K562 (cell line): Measurements from ENCODE around the gene SRSF11. TPM values are rescaled to one million over a fixed set of nuclear protein-coding genes. Genes with fewer than 3 reads are reported as not detected.

Experiments used
- ATAC-seq: fragments of 200-7000 bp; cut with Tn5 transposase; 3 replicates; pipeline ENCODE4 v1.9.1; 2020; ENCODE audit warnings: moderate library complexity
- BruUV-seq: library from RNA; stranded (reverse); fragments of 400-500 nt; replicated peaks from 2 replicates; lab custom pipeline; 2021; lab: Mats Ljungman, UMichigan
- CTCF ChIA-PET: fragments of 300-600 bp; formaldehyde crosslinking; extraction: SDS; loops from one replicate; lab custom pipeline; 2021; ENCODE audit warnings: low intra/inter-chr PET ratio; lab: Yijun Ruan, JAX
- POLR2A ChIA-PET: fragments of 300-600, 350-650 bp; sonication (Branson Sonifier 250); formaldehyde crosslinking; extraction: SDS; loops from one replicate; lab custom pipeline; 2021; ENCODE audit warnings: antibody characterized with exemption, inconsistent platforms; lab: Yijun Ruan, JAX
- DNase-seq, 4 experiments: peaks; one replicate each; pipeline versions ENCODE4 v3.0.0 to v3.0.0-alpha.2; 2011 to 2018; ENCODE audit warnings: low spot score in 3 of 4, mixed read lengths in 3 of 4; ENCODE audit errors: extremely low read depth in 1 of 4
- FAIRE-seq: peaks from 2 replicates; lab custom pipeline; 2011; peaks lifted over from hg19 to GRCh38; lab: Jason Lieb, UNC
- H2AFZ ChIP-seq: 2 replicates; pipeline ENCODE4 v1.6.0; 2011; ENCODE audit warnings: low read depth, low read length, control low read depth, inconsistent platforms
- H3K27ac ChIP-seq: fragments of 200-600 bp; 3 replicates; pipeline ENCODE4 v1.8.0; 2011; ENCODE audit warnings: low read depth, mild to moderate bottlenecking, control low read depth, inconsistent platforms, low read length, moderate library complexity, mixed read lengths; ENCODE audit errors: extremely low read depth
- H3K27me3 ChIP-seq, 2 experiments: fragments of 300-600 bp in 1 of 2; 2 replicates in 1 of 2; 3 replicates in 1 of 2; pipeline versions ENCODE4 v1.6.0 to v1.8.0; 2011; ENCODE audit warnings: inconsistent platforms in 2 of 2, low read length in 2 of 2, mild to moderate bottlenecking in 1 of 2, mixed read lengths in 1 of 2, moderate library complexity in 1 of 2; ENCODE audit not compliant: control insufficient read depth in 2 of 2, insufficient read depth in 2 of 2
- H3K36me3 ChIP-seq: fragments of 300-600 bp; 3 replicates; pipeline ENCODE4 v1.8.0; 2011; ENCODE audit warnings: mild to moderate bottlenecking, low read length, inconsistent platforms; ENCODE audit not compliant: control insufficient read depth, insufficient read depth
- H3K4me1 ChIP-seq, 2 experiments: fragments of 200-600 bp in 1 of 2; replicated peaks in 1 of 2; 2 replicates in 1 of 2; 3 replicates in 1 of 2; pipeline versions ENCODE4 v1.5.1 to v1.8.0; 2011; ENCODE audit warnings: inconsistent platforms in 2 of 2, low read length in 2 of 2, mild to moderate bottlenecking in 1 of 2, mixed read lengths in 1 of 2, moderate library complexity in 1 of 2; ENCODE audit not compliant: control insufficient read depth in 2 of 2, insufficient read depth in 2 of 2
- H3K4me2 ChIP-seq: 2 replicates; pipeline ENCODE4 v1.6.1; 2011; ENCODE audit warnings: low read length, control low read depth, inconsistent platforms, mixed read lengths; ENCODE audit not compliant: insufficient read depth
- H3K4me3 ChIP-seq: fragments of 200-600 bp; sonication (generic), shearing (Covaris generic); 2 replicates; pipeline ENCODE4 v1.5.1; 2016; ENCODE audit warnings: control low read depth, inconsistent platforms
- H3K79me2 ChIP-seq: fragments of 200-600 bp; 3 replicates; pipeline ENCODE4 v1.8.0; 2011; ENCODE audit warnings: low read length, inconsistent platforms; ENCODE audit not compliant: control insufficient read depth, insufficient read depth
- H3K9ac ChIP-seq, 2 experiments: 2 replicates each; pipeline versions ENCODE4 v1.6.0 to v1.6.1; 2011; ENCODE audit warnings: low read depth in 2 of 2, low read length in 2 of 2, control low read depth in 1 of 2, inconsistent platforms in 1 of 2, mild to moderate bottlenecking in 1 of 2, mixed read lengths in 1 of 2; ENCODE audit not compliant: insufficient read depth in 1 of 2
- H3K9me1 ChIP-seq: one replicate; pipeline ENCODE4 v1.6.0; 2011; ENCODE audit warnings: inconsistent platforms, mild to moderate bottlenecking, low read length, moderate library complexity; ENCODE audit not compliant: control insufficient read depth, insufficient read depth
- H3K9me3 ChIP-seq: replicated peaks from 2 replicates; pipeline ENCODE4 v1.5.1; 2011; ENCODE audit warnings: low read depth, low read length, inconsistent platforms; ENCODE audit not compliant: control insufficient read depth, insufficient read depth
- H4K20me1 ChIP-seq: replicated peaks from 2 replicates; pipeline ENCODE4 v1.6.1; 2011; ENCODE audit warnings: low read length, inconsistent platforms, mixed read lengths; ENCODE audit not compliant: control insufficient read depth, insufficient read depth
- ATF3 ChIP-seq, 2 experiments: fragments of 450-650 bp in 1 of 2; sonication (generic) in 1 of 2; formaldehyde crosslinking in 1 of 2; IDR thresholded peaks in 1 of 2; conservative IDR thresholded peaks in 1 of 2; 2 replicates each; pipeline versions ENCODE4 v1.6.1 to v1.8.1; 2016 to 2023; ENCODE audit warnings: mild to moderate bottlenecking in 2 of 2, moderate library complexity in 2 of 2, inconsistent platforms in 1 of 2, missing genetic modification reagents in 1 of 2
- BMI1 ChIP-seq: fragments of 150-350 bp; IDR thresholded peaks from 2 replicates; pipeline ENCODE4 v1.6.1; 2014; ENCODE audit warnings: low read length
- CHCHD3 ChIP-seq: fragments of 250-450 bp; sonication (Bioruptor Pico); IDR thresholded peaks from 2 replicates; pipeline ENCODE4 v2.1.2; 2022; ENCODE audit warnings: mild to moderate bottlenecking
- ESRRB ChIP-seq: fragments of 250-450 bp; sonication (Bioruptor Pico); IDR thresholded peaks from 2 replicates; pipeline ENCODE4 v1.5.0; 2020; ENCODE audit warnings: mild to moderate bottlenecking, moderate library complexity, borderline replicate concordance
- HEY1 ChIP-seq: fragments of 250-450 bp; sonication (Bioruptor Pico); IDR thresholded peaks from 2 replicates; pipeline ENCODE4 v1.5.0; 2020; ENCODE audit warnings: mild to moderate bottlenecking, moderate library complexity, borderline replicate concordance
- HLTF ChIP-seq: fragments of 450-650 bp; IDR thresholded peaks from 2 replicates; pipeline ENCODE4 v1.6.1; 2016
- HMGN3 ChIP-seq: IDR thresholded peaks from 2 replicates; pipeline ENCODE4 v1.6.1; 2011; ENCODE audit warnings: borderline replicate concordance, low read depth, mild to moderate bottlenecking, mixed read lengths, low read length; ENCODE audit not compliant: insufficient read length; ENCODE audit errors: extremely low read depth
- L3MBTL2 ChIP-seq: fragments of 450-650 bp; IDR thresholded peaks from 2 replicates; pipeline ENCODE4 v1.6.1; 2016; ENCODE audit warnings: mild to moderate bottlenecking, moderate library complexity
- MYBL2 ChIP-seq, 2 experiments: fragments of 450-650 bp in 1 of 2; sonication (generic) in 1 of 2; formaldehyde crosslinking in 1 of 2; IDR thresholded peaks; 2 replicates each; pipeline versions ENCODE4 v1.6.1 to v1.8.1; 2017 to 2022; ENCODE audit warnings: borderline replicate concordance in 1 of 2, inconsistent platforms in 1 of 2, low read depth in 1 of 2, mild to moderate bottlenecking in 1 of 2, missing genetic modification reagents in 1 of 2, moderate library complexity in 1 of 2
- NFIC ChIP-seq: fragments of 450-650 bp; IDR thresholded peaks from 2 replicates; pipeline ENCODE4 v1.6.1; 2017; ENCODE audit warnings: mild to moderate bottlenecking, inconsistent platforms
- PREB ChIP-seq: sonication (generic); formaldehyde crosslinking; IDR thresholded peaks from 2 replicates; pipeline ENCODE4 v1.8.1; 2023; ENCODE audit warnings: mild to moderate bottlenecking, missing genetic modification reagents
- SMAD2 ChIP-seq: fragments of 150-350 bp; IDR thresholded peaks from 2 replicates; pipeline ENCODE4 v1.6.1; 2014; ENCODE audit warnings: low read depth, mild to moderate bottlenecking, low read length
- TCF15 ChIP-seq: fragments of 250-450 bp; sonication (Bioruptor Pico); IDR thresholded peaks from 2 replicates; pipeline ENCODE4 v1.8.0; 2022; ENCODE audit warnings: moderate library complexity, mild to moderate bottlenecking, inconsistent platforms
- TRIM25 ChIP-seq: fragments of 450-650 bp; IDR thresholded peaks from 2 replicates; pipeline ENCODE4 v1.7.0; 2016; ENCODE audit warnings: borderline replicate concordance
- ZBTB1 ChIP-seq: sonication (generic); formaldehyde crosslinking; IDR thresholded peaks from 2 replicates; pipeline ENCODE4 v1.8.1; 2023; ENCODE audit warnings: missing genetic modification reagents, low read depth, mild to moderate bottlenecking, borderline replicate concordance
- ZNF778 ChIP-seq: fragments of 450-650 bp; formaldehyde crosslinking; IDR thresholded peaks from 2 replicates; pipeline ENCODE4 v1.4.0; 2020; ENCODE audit warnings: mild to moderate bottlenecking, moderate library complexity
- WGBS: fragments of 100-300 bp; shearing (Covaris generic); methylation state at CpG from one replicate; pipeline ENCODE4 v1.1.6; 2016; ENCODE audit warnings: low coverage, mixed read lengths; ENCODE audit not compliant: insufficient coverage; ENCODE audit errors: missing lambda C conversion rate; 5-methylcytosine and 5-hydroxymethylcytosine counted together
- in situ Hi-C: fragments of 300-500 bp; cut with MboI; formaldehyde crosslinking; loops from 4 replicates; pipeline ENCODE4 v1.15.0; 2018; ENCODE audit warnings: inconsistent platforms, mixed read lengths
- intact Hi-C: fragments of 100-400 bp; cut with micrococcal nuclease; formaldehyde crosslinking; loops from 2 replicates; pipeline ENCODE4 v1.14.2; 2022
- polyA plus RNA-seq, 8 experiments: library from polyadenylated mRNA; depleted of rRNA in 4 of 8; stranded (reverse) in 5 of 8; unstranded in 3 of 8; fragments of >200 nt; fragmentation: Nextera tagmentation in 2 of 8; fragmentation: Illumina TruSeq in 1 of 8; extraction: Ambion mirVana in 2 of 8; extraction: Trizol in 1 of 8; gene quantifications; 2 replicates each; pipeline versions ENCODE4 v1.2.1 to v1.2.3, GENCODE V29; 2011 to 2014; ENCODE audit warnings: inconsistent platforms in 1 of 8, missing spikeins in 1 of 8
- total RNA-seq, 7 experiments: library from RNA; depleted of rRNA in 6 of 7; stranded (reverse); fragments of >200 nt in 6 of 7; fragmentation: Illumina TruSeq in 2 of 7; extraction: Trizol in 2 of 7; gene quantifications; 2 replicates each; pipeline versions ENCODE4 v1.2.1 to v1.2.3, GENCODE V29; 2011 to 2021; ENCODE audit warnings: low replicate concordance in 1 of 7

Gene SRSF11
- total and polyA plus RNA-seq, 9 of the 15 experiments (the other 6 are each of a cell fraction or from before 2014, with no cell fraction given): 76.9 to 418 (median 190) TPM

GRCh38 chr1:70194601-70195000 lies 26.6 kb upstream of the SRSF11 start (continued):
- TF ChIP-seq ATF3 (IDR thresholded peaks at IDR 0.05) (no peak), ATF3 (CRISPR knock-in tag; conservative IDR thresholded peaks at IDR 0.05) (no peak), TCF15 (CRISPR knock-in tag) (no peak)
- TF ChIP-seq, all 486 proteins: peak for 0

- ChIA-PET POLR2A (no interaction called here), CTCF (no interaction called here)
- BruUV-seq: no TSS peak
- Histone ChIP-seq H3K4me1 (peaks cover 3 to 4% of the 10 kb centered on the region in 2 experiments; a peak in 1 of 5 replicates), H3K27ac (no peak overlapping the region), H3K4me3 (no peak overlapping the region), H3K9ac (no peak overlapping the region), H3K9me1 (no peaks in the 10 kb centered on the region), H2AFZ (no peak overlapping the region), H3K27me3 (no peaks in the 10 kb centered on the region), H3K36me3 (no peaks in the 10 kb centered on the region), H4K20me1 (no peaks in the 10 kb centered on the region), H3K79me2 (peaks cover 90% of the 10 kb centered on the region), H3K9me3 (no peaks in the 10 kb centered on the region), H3K4me2 (no peak overlapping the region)
- intact Hi-C loops: no loop called here
- in situ Hi-C loops: no loop called here
- ATAC-seq (peak; percentile 23), DNase-seq (no peak), FAIRE-seq (no peak)
- WGBS: 94% methylated on average over 4 of the region's 4 CpGs
- no peak for TF ChIP-seq BMI1
- TF ChIP-seq TRIM25: no peak
- TF ChIP-seq HMGN3: no peak
- no peak for TF ChIP-seq CHCHD3 (CRISPR knock-in tag)
- no peak for TF ChIP-seq ESRRB (CRISPR knock-in tag)
- TF ChIP-seq ZNF778 (CRISPR knock-in tag): no peak
- TF ChIP-seq HEY1 (CRISPR knock-in tag): no peak
- no peak for TF ChIP-seq HLTF
- TF ChIP-seq L3MBTL2: no peak
- no peak for TF ChIP-seq ZBTB1
- no peak for TF ChIP-seq MYBL2 (IDR thresholded peaks at IDR 0.05; ENCODE audit: low read depth)
- TF ChIP-seq MYBL2 (CRISPR knock-in tag; IDR thresholded peaks at IDR 0.05; ENCODE audit: borderline replicate concordance): no peak
- TF ChIP-seq PREB (CRISPR knock-in tag): no peak
- TF ChIP-seq NFIC: no peak
- no peak for TF ChIP-seq SMAD2
These were observed 25.8 kb upstream of the SRSF11 start for GRCh38 chr1:70195342-70195741.
